Measurements from ENCODE around the gene ACVR2A.

ACVR2A gene
- 8.1 to 104 (median 22.5) reads per million in 17 experiments for total RNA-seq

- DNase-seq: peak; percentile 44 to 59 (median 45)
Measured at GRCh38 chr2:147844697-147845410, at the start of gene ACVR2A. Gene ACVR2A, plus strand, starts transcription at chr2:147845029. Its CDS starts 124 bp downstream, at chr2:147845153.

GRCh38 chr2:147800316-147800715 is 44.5 kb upstream of the ACVR2A start:
- DNase-seq: no peak

GRCh38 chr2:147806846-147807245 is 38.0 kb upstream of the ACVR2A start:
- DNase-seq: no peak

GRCh38 chr2:147808520-147808919 is 36.3 kb upstream of the ACVR2A start:
- DNase-seq: no peak

GRCh38 chr2:147810883-147811765 is 33.7 kb upstream of the ACVR2A start:
- no peak for DNase-seq

- no peak for DNase-seq
Measured at GRCh38 chr2:147818741-147819140, 26.1 kb upstream of the ACVR2A start.

- DNase-seq: peak; percentile 34 to 85 (median 62)
Measured at GRCh38 chr2:147824620-147825019, 20.2 kb upstream of the ACVR2A start.

- DNase-seq: peak in 2 of 4 experiments; percentile 48 to 70
Measured at GRCh38 chr2:147826278-147827087, 18.3 kb upstream of the ACVR2A start.

GRCh38 chr2:147827088-147827375 is 17.8 kb upstream of the ACVR2A start:
- DNase-seq: no peak

- DNase-seq: peak in 3 of 4 experiments; percentile 14 to 69 (median 66)
Measured at GRCh38 chr2:147829106-147829505, 15.7 kb upstream of the ACVR2A start.

- no peak for DNase-seq
Measured at GRCh38 chr2:147836099-147836498, 8.7 kb upstream of the ACVR2A start.

- DNase-seq: no peak
Measured at GRCh38 chr2:147843391-147843863, 1.4 kb upstream of the ACVR2A start.

GRCh38 chr2:147843864-147844696 is 749 bp upstream of the ACVR2A start:
- peak; percentile 92 to 98 (median 96) for DNase-seq

GRCh38 chr2:147845411-147845971 is 662 bp downstream of the ACVR2A start:
- DNase-seq: peak in 3 of 4 experiments; percentile 12 to 39 (median 25)

GRCh38 chr2:147846412-147847081 is 1.7 kb downstream of the ACVR2A start:
- DNase-seq: peak; percentile 10 to 44 (median 16)

GRCh38 chr2:147847746-147848391 is 3.0 kb downstream of the ACVR2A start:
- DNase-seq: no peak

GRCh38 chr2:147850838-147851237 is 6.0 kb downstream of the ACVR2A start:
- peak in 2 of 4 experiments; percentile 44 to 51 for DNase-seq

- no peak for DNase-seq
Measured at GRCh38 chr2:147851244-147851930, 6.6 kb downstream of the ACVR2A start.

GRCh38 chr2:147854557-147855134 is 9.8 kb downstream of the ACVR2A start:
- no peak for DNase-seq
